ENCODE measurements around the gene KRT17.

Gene KRT17

GRCh38 chr17:41571561-41572434 lies 52.6 kb downstream of the KRT17 start, which contains the start of gene KRT9:
Gene KRT9, minus strand, starts transcription at chr17:41572059. Its CDS starts 67 bp downstream, at chr17:41571992.
- no peak for DNase-seq (ENCODE audit: low spot score)

Data from COLO829 (cell line).